Right cardiac atrium (tissue), 5 donors: Measurements from ENCODE around the gene ASPN. TPM values are rescaled to one million over a fixed set of nuclear protein-coding genes. Genes with fewer than 3 reads are reported as not detected.

Experiments
- ATAC-seq, 2 donors: fragments of 200-7000 bp; cut with Tn5 transposase; one replicate each; pipeline versions ENCODE4 v1.8.0 to v1.9.1; 2020; ENCODE audit warnings: moderate library complexity in 2 of 2, mild to moderate bottlenecking in 1 of 2
- DNase-seq, 3 donors: peaks; one replicate each; pipeline ENCODE4 v3.0.0-alpha.2; 2020
- H3K27ac ChIP-seq: one replicate; pipeline ENCODE4 v1.5.1; 2013; ENCODE audit warnings: mild to moderate bottlenecking, low read length, control low read depth, moderate library complexity
- H3K27me3 ChIP-seq: one replicate; pipeline ENCODE4 v1.6.1; 2013; ENCODE audit not compliant: control insufficient read depth, insufficient read depth
- H3K4me1 ChIP-seq: one replicate; pipeline ENCODE4 v1.6.1; 2013; ENCODE audit warnings: low read length; ENCODE audit not compliant: control insufficient read depth, insufficient read depth
- H3K4me3 ChIP-seq: one replicate; pipeline ENCODE4 v1.5.1; 2013; ENCODE audit warnings: low read length, control low read depth
- H3K9me3 ChIP-seq: one replicate; pipeline ENCODE4 v1.6.1; 2013; ENCODE audit warnings: low read length; ENCODE audit not compliant: control insufficient read depth
- WGBS: extraction: QIAGEN DNeasy Blood & Tissue Kit; methylation state at CpG from one replicate; pipeline ENCODE4 v1.1.7; 2013; 5-methylcytosine and 5-hydroxymethylcytosine counted together
- intact Hi-C, 4 donors: fragments of 100-400 bp; cut with DNase I; formaldehyde crosslinking; loops; one replicate each; pipeline versions ENCODE4 v1.11.0 to v1.14.0; 2022 to 2023
- long read RNA-seq, 4 donors: library from polyadenylated mRNA; unstranded; transcript quantifications; one replicate each; pipeline ENCODE4 v2.0.0, GENCODE V29; 2020 to 2021
- polyA plus RNA-seq: library from polyadenylated mRNA; stranded (reverse); fragments of 200-250 nt; gene quantifications from one replicate; pipeline ENCODE4 v1.2.3, GENCODE V29; 2013
- total RNA-seq, 4 donors: library from RNA; stranded (reverse); fragmentation: NEBNext Ultra II Directional; extraction: Animal tissue kit (Norgen Biotek cat#: 25700); gene quantifications; one replicate each; pipeline ENCODE4 v1.2.1, GENCODE V29; 2021
- donor health status: healthy with polysubstance abuse.
- donor health status: DM: no; HTN: yes; CAD: no.
- donor health status: DM: no; HTN: no; CAD: no.
- donor health status: DM: no; HTN: yes; CAD: no; lungs with severe emphysema.
- donor health status: DM: yes; HTN: yes; CAD: no.

The ASPN gene
- total RNA-seq (10 to 100 TPM in 2 of 4 donors, 1 to 10 TPM in 2; 7.9 to 18.8 (median 11.4) TPM), polyA plus RNA-seq (7.0 TPM)
- long read RNA-seq, donor 1, partial matches to known transcripts, result 0 of 4 reads
- long read RNA-seq, donor 1, other reads (novel, unspliced or antisense), result 0 of 4 reads
- long read RNA-seq, donor 2, partial matches to known transcripts, result 0 of 2 reads
- long read RNA-seq, donor 2, other reads (novel, unspliced or antisense), result 0 of 2 reads
- long read RNA-seq, donor 3, transcript ASPN-202 (8 exons, 2,470 nt), result major isoform, 7 of 8 reads
- long read RNA-seq, donor 3, partial matches to known transcripts, result 1 of 8 reads
- long read RNA-seq, donor 3, other reads (novel, unspliced or antisense), result 0 of 8 reads
- long read RNA-seq, donor 4, partial matches to known transcripts, result 0 of 2 reads
- long read RNA-seq, donor 4, other reads (novel, unspliced or antisense), result 0 of 2 reads

DNA sequence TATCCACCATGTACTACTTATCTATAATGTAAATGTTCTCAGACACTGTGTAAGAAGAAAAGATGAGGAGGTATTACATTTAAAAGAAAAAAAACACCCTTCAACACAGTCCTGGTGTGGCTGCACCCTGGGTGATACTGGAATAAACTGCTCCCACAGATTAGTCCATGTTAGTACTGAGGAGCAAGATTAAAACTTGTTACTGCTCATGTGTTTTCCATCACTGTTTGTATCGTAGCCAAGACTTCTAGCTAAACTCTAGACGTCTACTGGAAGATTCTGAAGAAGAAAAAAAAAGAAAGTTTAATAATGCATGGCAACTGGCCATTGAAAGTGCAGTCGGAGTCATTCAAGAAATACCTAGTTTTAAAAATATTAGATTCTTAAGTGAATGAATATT, at the start of gene ASPN:
TSS of gene ASPN (minus strand) at position 178 of the 400 bp plus-strand sequence.
- ATAC-seq (peak; percentile 46 to 82), DNase-seq (no peak)
- WGBS, result 44% methylated on average over 3 of the region's 3 CpGs
- H3K4me1 ChIP-seq, result peaks cover 8% of the 10 kb centered on the region
- H3K27ac ChIP-seq, result no peak within 1 kb of the TSS
- intact Hi-C loops, result no loop called here
- no peaks in the 10 kb centered on the region for H3K27me3 ChIP-seq
- H3K9me3 ChIP-seq, result no peaks in the 10 kb centered on the region
- peak within 1 kb of the TSS; percentile 32 for H3K4me3 ChIP-seq

DNA sequence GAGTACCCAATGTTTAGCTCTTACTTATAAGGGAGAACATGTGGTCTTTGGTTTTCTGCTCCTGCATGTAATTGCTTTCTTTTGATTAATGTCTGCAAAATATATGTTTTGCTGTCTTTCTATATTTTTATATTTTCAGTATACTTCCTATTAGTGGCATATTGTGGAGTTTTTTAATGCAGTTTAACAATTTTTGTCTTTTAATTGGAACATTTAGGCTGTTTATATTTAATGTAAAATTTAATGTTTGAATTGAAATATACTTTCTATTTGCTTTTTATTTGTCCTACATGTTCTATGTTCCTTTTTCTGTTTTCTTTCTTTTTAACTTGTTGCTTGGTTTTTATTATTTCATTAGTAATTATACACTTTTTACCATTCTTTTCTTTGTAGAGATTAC, 48.6 kb upstream of the ASPN start:
- intact Hi-C loops, result no loop called here
- DNase-seq (no peak), ATAC-seq (no peak)
- Histone ChIP-seq H3K27ac (no peak overlapping the region), H3K4me1 (no peaks in the 10 kb centered on the region), H3K27me3 (no peaks in the 10 kb centered on the region), H3K9me3 (no peaks in the 10 kb centered on the region), H3K4me3 (no peak overlapping the region)

DNA sequence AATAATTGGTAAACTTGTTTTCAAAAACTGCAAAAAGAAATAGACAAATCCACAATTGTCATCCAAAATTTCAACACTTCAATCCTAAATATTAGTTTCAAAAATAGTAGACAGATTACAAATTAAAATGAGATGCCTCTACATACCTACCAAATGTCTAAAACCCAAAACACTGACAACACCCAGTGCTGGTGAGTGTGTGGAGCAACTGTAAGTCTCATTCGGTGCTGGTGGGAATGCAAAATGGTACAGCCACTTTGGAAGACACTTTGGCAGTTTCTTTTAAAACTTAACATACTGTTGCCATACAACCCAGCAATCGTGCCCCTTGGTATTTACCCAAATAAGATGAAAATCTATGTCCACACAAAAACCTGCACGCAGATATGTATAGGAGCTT, 46.8 kb upstream of the ASPN start:
- WGBS, result 95% methylated on average over 3 of the region's 3 CpGs
- H3K27ac ChIP-seq, result no peak overlapping the region
- intact Hi-C loops, result no loop called here

DNA sequence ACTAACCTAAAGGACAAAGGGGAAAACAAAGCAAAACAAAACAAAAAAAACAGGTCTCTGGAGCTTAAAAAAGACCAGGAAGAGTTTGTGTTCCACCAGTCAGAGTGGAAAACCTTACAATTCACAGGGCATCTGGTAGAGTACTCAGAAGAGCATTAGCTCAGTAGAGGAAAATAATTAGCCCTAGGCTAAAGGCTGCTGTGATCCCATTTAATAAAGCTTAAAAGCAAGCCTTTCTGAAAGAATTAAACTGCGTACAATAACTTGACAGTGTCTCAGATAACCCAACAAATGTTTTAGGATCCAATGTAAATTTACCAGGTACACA, 46.2 kb upstream of the ASPN start:
- Histone ChIP-seq H3K27me3 (no peaks in the 10 kb centered on the region), H3K27ac (no peak overlapping the region), H3K4me3 (no peak overlapping the region), H3K4me1 (no peaks in the 10 kb centered on the region), H3K9me3 (no peaks in the 10 kb centered on the region)
- DNase-seq (no peak), ATAC-seq (no peak)
- intact Hi-C loops, result no loop called here
- WGBS, result 70% methylated on average over 1 of the region's 1 CpG

More for the DNA sequence above, 46.8 kb upstream of the ASPN start:
- no peaks in the 10 kb centered on the region for H3K9me3 ChIP-seq
- no peak for ATAC-seq
- no peak overlapping the region for H3K4me3 ChIP-seq
- H3K4me1 ChIP-seq, result no peaks in the 10 kb centered on the region
- no peak for DNase-seq
- no peaks in the 10 kb centered on the region for H3K27me3 ChIP-seq

DNA sequence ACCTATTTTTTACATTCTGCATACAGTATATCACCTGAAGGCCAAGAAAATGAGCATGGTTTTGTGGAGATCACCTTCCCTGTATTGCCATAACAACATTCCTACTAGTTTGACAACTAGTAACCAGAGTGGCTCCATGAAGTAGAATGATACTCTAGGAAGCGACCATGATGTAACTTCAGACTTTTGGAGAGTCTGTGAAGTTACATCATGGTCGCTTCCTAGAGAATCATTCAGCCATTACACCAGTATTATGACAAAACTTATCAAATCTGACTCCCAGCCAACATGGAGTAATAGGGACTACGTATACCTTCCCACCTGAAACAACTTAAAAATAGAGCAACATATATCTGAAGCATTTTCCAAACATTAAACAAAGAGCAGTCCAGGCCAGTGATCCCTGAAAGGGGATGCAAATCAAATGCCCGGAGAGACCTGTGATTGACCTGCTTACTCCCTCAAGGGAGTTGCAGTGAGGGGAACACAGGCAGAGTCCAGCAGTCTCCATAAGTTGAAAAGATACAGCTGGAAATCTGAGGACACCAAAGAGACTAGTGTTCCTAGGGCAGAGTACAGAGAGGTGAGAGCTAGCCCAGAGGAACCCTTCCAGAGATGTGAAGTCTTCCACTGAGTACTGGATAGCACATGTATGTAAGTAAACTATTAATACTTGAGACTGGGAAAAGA, 45.7 kb upstream of the ASPN start:
- WGBS, result 73% methylated on average over 4 of the region's 4 CpGs
- no peaks in the 10 kb centered on the region for H3K27me3 ChIP-seq
- H3K4me1 ChIP-seq, result no peaks in the 10 kb centered on the region
- intact Hi-C loops, result no loop called here
- H3K4me3 ChIP-seq, result no peak overlapping the region
- no peaks in the 10 kb centered on the region for H3K9me3 ChIP-seq
- no peak for DNase-seq
- ATAC-seq, result no peak
- no peak overlapping the region for H3K27ac ChIP-seq

DNA sequence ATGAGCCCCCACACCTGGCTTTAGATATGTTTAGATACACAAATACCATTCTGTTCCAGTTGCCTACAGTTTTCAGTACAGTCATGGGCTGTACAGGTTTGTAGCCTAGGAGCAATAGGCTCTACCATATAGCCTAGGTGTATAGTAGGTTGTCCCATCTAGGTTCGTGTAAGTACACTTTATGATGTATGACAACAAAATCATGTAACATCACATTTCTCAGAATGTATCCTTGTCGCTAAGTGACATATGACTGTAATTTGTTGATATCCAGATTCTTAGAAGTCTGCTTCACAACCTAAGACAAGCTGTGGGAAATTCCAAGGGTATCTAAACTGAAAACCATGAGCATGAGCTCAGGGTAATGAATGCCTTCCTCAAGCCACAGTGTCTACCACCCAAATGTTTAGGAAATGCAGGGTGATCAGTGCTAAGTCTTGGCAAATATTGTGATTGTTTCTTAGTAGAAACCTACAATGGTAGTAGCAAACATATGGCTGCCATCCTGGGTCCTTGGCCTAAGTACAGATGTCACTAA, 45.1 kb upstream of the ASPN start:
- H3K27ac ChIP-seq, result no peak overlapping the region
- 98% methylated on average over 2 of the region's 2 CpGs for WGBS
- intact Hi-C loops, result no loop called here
- H3K27me3 ChIP-seq, result no peaks in the 10 kb centered on the region
- no peak overlapping the region for H3K4me3 ChIP-seq
- no peaks in the 10 kb centered on the region for H3K4me1 ChIP-seq
- no peak for ATAC-seq
- no peak for DNase-seq
- H3K9me3 ChIP-seq, result no peaks in the 10 kb centered on the region

DNA sequence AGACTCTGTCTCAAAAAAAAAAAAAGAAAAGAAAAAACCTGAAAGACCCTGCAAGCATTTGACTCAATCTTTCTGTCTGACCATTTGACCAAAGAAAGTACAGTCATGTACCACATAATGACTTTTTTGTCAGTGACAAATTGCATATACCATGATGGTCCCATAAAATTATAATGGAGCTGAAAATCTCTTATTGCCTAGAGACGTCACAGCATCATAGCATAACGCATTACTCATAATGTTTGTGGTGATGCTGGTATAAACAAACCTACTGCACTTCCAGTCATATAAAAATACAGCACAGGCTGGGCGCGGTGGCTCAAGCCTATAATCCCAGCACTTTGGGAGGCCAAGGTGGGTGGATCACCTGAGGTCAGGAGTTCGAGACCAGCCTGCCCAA, 43.0 kb upstream of the ASPN start:
- H3K9me3 ChIP-seq, result no peaks in the 10 kb centered on the region
- H3K27ac ChIP-seq, result no peak overlapping the region
- DNase-seq, result no peak
- H3K27me3 ChIP-seq, result no peaks in the 10 kb centered on the region
- intact Hi-C loops, result no loop called here
- WGBS, result 97% methylated on average over 5 of the region's 5 CpGs
- ATAC-seq, result no peak
- no peak overlapping the region for H3K4me3 ChIP-seq
- no peaks in the 10 kb centered on the region for H3K4me1 ChIP-seq

DNA sequence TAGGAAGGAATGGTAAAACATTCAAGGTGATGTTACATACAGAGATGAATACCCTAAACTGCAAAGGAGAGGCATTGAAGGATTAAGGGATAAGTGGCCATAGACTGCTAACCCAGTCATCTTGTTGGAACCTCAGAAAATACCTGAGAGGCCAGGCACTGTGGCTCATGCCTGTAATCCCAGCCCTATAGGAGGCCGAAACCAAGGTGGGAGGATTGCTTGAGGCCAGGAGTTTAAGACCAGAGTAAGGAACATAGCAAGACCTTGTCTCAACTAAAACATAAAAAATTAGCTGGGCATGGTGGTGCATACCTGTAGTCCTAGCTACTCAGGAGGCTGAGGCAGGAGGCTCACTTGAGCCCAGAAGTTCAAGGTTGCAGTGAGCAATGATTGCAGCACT, 42.6 kb upstream of the ASPN start:
- Histone ChIP-seq H3K4me1 (no peaks in the 10 kb centered on the region), H3K27ac (no peak overlapping the region), H3K4me3 (no peak overlapping the region), H3K9me3 (no peaks in the 10 kb centered on the region), H3K27me3 (no peaks in the 10 kb centered on the region)
- ATAC-seq, result no peak
- DNase-seq, result no peak
- WGBS, result 98% methylated on average over 1 of the region's 1 CpG
- intact Hi-C loops, result no loop called here

DNA sequence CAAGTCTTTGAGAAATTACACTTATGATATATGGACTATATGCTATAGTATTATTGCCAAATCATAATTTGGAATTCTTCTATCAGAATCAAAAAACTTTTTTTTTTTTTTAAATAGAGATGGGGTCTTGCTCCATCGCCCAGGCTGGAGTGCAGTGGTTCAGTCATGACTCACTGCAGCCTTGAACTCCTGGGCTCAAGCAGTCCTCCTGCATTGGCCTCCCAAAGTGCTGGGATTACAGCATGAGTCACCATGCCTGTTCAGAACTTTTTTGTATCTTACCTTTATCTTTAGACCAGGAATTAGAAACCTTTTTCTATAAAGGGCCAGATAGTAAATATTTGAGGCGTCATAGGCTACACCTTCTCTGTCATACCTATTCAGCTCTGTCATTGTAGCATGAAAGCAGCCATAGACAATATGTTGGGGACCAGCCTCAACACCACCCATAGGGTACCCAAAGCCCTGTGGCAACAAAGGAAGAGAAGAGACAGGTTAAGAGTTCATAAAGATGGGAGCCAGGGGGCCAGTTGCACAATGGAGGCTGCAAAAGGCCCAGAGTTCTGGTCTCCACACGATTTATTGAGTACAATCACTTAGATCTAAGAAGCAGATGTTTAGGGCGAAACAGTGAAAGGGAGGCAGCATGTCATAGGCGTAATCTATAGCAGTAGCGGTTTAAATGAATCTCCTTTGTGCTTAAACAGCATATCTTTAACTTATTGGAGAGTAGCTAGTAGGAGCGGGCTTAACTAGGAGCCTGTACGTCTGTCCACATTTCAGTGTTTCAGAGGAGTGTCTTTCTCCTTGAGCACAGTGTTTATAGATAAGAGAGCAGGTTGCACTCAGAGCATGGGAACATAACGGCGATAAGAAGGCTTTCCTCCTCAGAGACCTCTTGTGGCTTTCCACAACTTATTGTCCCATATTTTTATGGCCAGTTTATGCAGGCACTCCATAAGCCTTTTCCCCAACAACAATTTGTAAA, 41.0 kb upstream of the ASPN start:
- no peaks in the 10 kb centered on the region for H3K27me3 ChIP-seq
- intact Hi-C loops, result no loop called here
- H3K4me1 ChIP-seq, result no peaks in the 10 kb centered on the region
- no peak for ATAC-seq
- no peak overlapping the region for H3K27ac ChIP-seq
- H3K9me3 ChIP-seq, result no peaks in the 10 kb centered on the region
- 78% methylated on average over 10 of the region's 10 CpGs for WGBS
- DNase-seq, result no peak
- no peak overlapping the region for H3K4me3 ChIP-seq

DNA sequence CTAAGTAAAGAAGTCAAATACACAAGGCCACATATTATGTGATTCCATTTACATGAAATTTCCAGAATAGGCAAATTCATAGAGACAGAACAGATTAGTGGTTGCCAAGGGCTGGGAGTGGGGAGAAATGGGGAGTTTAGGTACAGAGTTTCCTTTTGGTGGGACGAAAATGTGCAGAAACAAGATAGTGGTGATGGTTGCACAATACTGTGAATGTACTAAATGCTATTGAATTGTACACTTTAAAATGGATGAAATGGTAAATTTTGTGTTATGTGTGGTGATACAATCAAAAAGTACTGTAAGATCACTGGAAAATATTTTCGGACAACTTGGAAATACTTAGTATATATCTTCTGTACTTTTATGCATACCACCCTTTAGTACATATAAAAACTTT, 38.5 kb upstream of the ASPN start:
- Histone ChIP-seq H3K4me1 (no peaks in the 10 kb centered on the region), H3K9me3 (no peaks in the 10 kb centered on the region), H3K27me3 (no peaks in the 10 kb centered on the region), H3K27ac (no peak overlapping the region), H3K4me3 (no peak overlapping the region)
- ATAC-seq (no peak), DNase-seq (no peak)
- intact Hi-C loops, result no loop called here
- WGBS, result 95% methylated on average over 2 of the region's 2 CpGs

DNA sequence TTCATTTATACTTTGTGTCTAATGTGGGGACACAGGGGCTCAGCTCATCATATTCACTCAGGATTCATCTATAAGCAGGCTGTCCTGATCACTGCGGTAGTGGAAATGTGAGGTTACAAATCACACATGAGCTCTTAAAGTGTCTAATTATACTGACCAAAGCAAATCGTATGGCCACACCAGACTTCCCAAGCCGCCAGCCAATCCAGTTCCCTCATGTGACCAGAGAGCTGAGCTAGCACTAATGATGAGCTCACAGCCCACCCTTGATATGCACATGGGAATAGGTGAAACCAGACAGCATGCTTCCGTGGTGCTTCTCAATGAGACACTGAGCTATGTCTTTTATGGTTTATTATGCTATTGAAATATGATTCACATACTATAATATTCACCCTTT, 35.9 kb upstream of the ASPN start:
- no peak overlapping the region for H3K27ac ChIP-seq
- no peaks in the 10 kb centered on the region for H3K4me1 ChIP-seq
- intact Hi-C loops, result no loop called here
- 88% methylated on average over 4 of the region's 4 CpGs for WGBS
- no peak for ATAC-seq
- no peaks in the 10 kb centered on the region for H3K27me3 ChIP-seq
- no peaks in the 10 kb centered on the region for H3K9me3 ChIP-seq
- DNase-seq, result no peak
- H3K4me3 ChIP-seq, result no peak overlapping the region
